Umbilical cord (tissue), 2 donors: ENCODE data around the gene CDON. TPM values are rescaled to one million over a fixed set of nuclear protein-coding genes. Genes with fewer than 3 reads are reported as not detected.
A peak's percentile ranks its signal among the peaks of the same experiment; 100 is the strongest.

ENCODE experiments used
- DNase-seq: peaks from one replicate; pipeline ENCODE4 v3.0.0-alpha.2; 2015; ENCODE audit warnings: low spot score
- total RNA-seq: library from RNA; depleted of rRNA; stranded (reverse); fragments of >200 nt; gene quantifications from one replicate; pipeline ENCODE4 v1.2.3, GENCODE V29; 2014; ENCODE audit warnings: low replicate concordance; ENCODE audit not compliant: insufficient read depth

Gene CDON
- total RNA-seq, 1 donor from 2014 or later: 50.3 TPM

- DNase-seq: peak; percentile 20
Measured at GRCh38 chr11:125957618-125958332, 104.9 kb downstream of the CDON start.

- peak; percentile 79 for DNase-seq
Measured at GRCh38 chr11:125956391-125957134, 106.1 kb downstream of the CDON start.

DNA sequence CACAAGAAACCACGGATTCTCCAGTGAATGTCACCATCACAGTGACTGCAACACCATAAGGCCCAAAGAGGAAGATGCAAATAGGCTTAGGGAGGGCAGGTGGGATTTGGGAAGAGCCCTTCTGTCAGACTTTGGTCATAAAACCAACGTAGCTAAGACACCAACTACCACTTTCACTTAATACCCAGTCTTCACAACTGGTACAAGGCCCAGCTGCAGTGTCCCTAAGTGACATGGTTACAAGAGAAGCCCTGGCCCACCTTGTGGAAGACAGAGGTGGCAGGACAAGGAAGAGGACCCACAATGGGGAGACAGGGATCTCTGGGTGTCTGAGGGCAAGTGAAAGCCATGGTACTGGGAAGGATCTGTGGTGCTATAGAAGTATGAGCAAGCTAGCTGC lies 106.8 kb downstream of the CDON start:
- DNase-seq: no peak

GRCh38 chr11:125954945-125955640 lies 107.6 kb downstream of the CDON start:
- no peak for DNase-seq

DNA sequence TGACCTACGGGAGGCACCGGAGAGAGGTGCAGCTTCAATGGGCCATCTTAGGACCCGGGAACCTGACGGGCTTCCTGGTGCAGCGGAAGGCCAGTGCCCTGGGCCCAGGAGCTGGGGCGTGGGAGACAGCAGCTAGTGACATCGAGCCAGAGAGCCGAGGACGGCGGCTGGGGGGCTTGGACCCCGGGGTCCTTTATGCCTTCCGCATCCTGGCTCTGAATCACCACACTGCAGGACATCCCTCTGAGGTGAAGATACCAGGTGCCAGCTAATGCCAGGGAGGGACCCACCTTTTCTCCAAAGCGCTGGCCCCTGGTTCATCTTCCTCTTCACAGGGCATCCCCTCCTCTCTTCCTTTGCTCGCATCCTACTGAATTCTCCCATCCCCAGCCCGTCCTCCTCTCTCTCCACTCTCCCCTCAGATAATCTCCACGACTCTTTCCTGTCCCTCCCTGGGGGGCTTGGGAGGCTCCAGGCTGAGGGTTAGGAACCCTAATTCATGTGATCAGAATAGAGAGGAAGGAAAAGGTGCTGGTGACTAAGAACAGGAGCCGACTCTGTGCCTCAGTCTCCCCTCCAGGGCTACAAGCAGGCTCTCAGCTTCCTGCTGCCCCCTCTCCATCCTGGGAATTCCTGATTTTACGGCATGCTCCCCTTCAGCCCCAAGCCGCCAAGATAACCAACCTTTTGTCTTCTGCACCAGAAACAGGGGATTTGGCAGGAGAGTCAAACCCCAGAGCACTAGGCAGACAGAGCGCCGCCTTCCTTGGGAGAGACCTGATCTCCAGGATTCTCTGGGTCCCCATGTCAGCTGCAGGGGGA lies 108.3 kb downstream of the CDON start:
- no peak for DNase-seq

- DNase-seq: no peak
Measured at GRCh38 chr11:125953401-125953935, 109.2 kb downstream of the CDON start.

DNA sequence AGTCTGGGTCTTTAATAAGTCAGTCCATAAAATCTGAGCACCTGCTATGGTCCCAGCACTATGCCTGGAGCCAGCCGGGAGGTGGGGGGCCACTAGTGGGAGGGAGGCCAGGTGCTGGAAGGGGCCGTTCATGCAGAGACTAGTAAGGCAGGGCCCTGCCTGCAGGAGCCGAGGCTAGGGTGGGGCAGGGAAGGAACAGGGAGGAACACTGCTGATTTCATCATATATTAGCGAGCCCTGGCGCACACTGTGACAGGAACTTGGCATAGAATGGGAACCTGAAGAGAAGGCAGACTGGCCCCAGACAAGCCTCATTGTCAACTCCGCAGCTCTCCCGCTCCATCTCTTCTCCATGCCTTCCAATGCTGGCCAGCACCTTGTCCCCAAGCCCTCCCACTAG lies 109.7 kb downstream of the CDON start:
- DNase-seq: peak; percentile 89

DNA sequence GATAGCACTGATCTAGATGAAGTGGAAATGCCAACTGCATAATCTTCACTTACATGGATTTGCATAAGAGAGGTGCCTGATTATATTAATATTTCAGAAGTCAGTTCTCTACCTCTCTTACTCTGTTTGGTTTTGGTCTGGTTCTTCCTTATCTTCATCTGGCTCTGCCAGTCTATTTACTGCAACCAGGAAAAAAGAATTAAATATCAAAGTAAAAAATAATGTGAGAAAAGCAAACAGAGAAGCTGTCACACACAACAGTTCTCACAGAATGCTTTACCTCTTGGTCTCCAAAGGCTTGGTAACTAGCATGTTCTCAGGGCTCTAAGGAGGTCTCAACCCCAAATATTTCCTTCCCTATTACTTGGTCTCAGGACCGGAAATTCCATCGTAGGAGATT lies 110.1 kb downstream of the CDON start:
- no peak for DNase-seq

DNA sequence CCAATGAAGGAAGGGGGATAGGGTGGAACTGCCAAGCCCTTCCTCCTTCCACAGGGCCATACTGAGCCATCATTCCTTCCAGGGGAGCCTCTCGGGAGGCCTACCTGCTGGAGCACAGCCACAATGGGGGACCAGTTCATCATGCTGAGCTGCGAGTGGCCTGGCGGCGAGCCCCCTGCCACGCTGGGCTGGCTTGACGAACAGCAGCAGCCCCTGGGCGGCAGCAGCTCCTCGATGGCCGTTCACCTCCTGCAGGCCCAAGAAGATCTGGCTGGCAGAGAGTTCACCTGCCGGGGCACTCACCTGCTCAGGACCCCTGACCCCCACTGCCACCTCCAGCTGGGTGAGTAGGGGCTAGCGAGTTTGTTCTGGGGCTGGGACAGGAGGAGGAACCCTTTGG lies 110.9 kb downstream of the CDON start:
- no peak for DNase-seq

DNA sequence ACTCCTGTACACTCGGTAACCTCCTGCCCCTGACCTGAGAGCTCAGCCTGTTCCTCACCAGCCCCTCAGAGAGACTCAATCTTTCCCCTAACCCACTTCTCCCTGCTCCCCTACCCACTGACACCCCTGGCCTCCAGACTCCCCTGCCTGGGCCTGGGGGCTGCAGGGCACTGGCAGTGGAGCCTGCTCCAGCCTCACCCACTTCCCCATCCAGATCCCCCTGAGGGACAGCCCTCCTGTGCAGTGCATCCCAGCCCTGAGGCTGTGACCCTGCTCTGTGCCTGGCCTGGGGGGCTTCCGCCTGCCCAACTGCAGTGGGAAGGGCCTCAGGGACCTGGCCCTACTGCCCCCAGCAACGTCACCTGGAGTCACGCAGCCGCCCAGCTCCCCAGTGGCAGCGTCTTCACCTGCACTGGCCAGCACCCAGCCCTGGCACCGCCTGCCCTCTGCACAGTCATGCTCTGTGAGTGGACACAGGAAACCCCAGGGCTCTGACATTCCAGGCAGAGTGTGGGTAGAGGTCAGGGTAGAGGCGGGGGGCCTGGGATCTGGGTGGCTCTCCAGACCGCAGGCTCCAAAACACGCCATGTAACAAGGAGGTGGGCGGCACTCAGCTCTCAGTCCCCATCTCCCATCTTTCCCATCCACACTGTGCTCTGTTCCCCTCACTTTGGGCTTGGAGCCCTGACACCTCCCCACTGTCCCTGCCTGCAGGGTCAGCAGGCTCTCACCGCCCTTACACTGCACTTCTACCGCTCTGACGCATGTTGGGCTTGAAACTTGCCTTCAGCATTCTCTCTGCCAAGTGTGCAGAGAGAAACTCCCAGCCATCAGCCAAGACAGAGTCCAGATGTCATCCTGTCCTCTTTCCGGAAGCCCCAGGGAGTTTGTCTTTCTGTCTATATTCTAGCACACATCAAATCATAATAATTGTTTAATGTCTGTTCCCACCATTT lies 111.7 kb downstream of the CDON start:
- DNase-seq: peak; percentile 92

DNA sequence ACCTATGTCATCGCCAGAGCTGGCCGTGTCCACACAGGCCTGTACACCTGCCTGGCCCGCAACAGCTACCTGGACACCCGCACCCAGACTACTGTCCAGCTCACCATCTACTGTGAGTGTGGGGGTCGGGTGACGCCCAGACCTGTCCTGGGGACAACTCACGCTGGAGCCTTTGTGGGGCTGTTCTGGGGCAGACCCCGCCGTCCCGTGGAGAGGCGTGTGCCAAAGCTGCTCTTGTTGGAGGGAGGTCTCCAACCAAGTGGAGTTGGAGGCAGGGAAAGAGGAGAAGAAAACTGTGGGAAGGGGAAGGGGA lies 112.5 kb downstream of the CDON start:
- DNase-seq: no peak

DNA sequence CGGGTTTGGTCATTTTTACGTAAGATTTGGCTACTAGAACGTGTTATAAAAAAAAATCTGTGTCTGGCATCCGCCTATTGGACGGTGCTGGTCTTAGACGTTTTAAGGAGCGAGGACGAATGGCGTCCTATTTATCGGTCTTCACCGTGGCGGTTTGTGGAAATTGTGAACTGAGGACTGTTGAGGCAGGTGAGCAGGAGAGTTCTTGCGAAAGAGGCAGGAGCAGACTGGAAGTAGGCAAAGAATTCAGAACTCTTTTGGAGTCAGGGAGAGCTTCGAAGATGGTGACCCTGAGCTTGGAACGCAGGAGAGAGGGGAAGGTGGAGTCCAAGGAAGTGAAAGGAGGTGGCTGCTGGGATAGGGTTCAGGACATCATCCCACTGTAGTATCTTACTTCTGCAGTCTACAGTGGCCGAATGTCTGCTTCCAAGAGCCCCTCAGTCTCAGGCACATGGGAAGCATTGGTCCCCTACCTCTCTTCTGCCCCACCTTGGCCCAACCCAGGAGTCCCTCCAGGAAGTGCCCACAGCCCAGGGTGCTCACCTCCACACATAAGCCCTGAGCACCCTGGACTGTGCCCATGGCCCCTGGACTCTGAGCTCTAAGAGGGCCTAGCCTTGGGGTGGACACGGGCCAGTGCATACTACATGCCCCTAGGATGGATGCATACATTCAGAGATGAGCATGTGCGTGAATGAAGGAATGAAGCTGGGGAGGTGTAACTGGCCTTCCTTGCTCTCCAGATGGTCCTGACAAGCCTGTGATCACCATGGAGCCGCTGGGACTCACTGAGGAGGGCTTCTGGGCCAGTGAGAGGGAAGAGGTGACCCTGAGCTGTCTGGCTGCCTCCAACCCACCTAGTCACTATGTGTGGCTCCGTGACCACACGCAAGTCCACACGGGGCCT lies 113.1 kb downstream of the CDON start:
- no peak for DNase-seq

DNA sequence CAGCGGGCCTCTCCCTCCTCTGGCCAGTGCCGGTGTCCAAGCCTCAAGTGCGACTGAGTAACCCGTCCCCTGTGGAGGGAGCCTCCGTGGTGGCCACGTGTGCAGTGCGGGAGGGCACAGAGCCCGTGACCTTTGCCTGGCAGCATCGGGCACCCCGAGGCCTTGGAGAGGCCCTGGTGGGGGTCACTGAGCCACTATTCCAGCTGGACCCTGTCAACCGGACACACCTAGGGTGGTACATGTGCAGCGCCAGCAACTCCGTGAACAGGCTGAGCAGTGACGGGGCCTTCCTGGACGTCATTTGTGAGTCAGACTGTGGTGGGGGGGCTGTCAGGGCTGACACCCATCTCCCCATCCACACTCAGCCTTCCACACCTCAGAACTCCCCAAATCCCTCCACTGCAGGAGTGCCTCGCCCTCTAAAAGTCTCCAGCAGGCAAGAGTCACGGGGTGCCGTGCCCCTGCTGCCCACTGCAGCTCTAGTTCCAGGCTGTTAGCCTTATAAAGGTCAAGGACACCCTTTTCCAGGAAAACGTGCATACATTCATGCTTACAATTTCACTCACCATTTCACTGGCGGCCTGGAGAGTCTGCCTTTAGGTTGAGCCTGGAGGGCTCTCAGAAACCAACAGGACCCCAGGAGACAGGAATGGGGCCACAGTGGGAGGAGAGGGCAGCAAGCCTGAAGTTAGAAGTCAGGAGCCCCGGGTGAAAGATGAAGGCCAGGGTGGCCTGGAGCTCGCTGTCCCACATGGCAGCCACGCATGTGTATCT lies 114.2 kb downstream of the CDON start:
- DNase-seq: no peak

DNA sequence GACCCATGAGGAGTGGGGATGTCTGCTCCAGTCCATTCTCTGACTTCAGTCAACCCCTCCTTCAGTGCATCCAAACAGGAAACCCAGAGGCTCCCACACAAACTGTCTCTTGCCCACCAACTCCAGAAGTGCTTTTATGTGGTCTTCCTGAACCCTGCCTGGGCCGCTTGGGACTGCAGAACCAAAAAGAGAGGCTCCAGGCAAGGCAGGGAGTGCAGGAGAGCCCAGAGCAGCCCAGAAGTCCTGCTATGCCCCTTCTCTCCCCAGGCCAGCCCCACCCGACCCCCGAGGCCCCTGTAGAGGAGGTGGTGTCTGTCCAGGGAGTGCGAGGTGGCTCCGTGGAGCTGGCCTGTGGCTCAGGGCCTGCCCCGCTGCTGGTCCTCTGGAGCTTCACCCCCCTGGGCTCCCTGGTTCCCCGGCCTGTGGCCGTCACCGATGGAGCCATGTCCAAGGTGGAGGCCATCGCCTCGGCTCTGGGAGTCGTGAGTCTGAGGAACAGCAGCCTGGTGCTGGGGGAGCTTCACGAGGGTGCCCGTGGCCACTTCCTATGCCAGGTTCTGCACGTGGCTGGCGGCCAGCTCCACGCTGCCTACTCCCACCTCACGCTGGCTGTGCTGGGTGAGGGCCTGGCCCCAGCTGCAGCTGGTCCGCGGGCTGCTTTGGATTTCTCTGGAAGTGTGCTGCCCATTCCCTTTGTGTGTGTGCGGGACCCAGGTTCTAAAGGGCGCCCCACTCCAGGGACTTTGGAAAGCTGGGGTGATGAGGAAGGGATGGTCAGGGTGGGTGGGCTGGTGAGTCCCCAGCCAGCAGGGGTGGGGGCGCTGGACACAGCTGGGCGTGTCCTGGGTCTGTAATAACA lies 115.0 kb downstream of the CDON start:
- DNase-seq: no peak

DNA sequence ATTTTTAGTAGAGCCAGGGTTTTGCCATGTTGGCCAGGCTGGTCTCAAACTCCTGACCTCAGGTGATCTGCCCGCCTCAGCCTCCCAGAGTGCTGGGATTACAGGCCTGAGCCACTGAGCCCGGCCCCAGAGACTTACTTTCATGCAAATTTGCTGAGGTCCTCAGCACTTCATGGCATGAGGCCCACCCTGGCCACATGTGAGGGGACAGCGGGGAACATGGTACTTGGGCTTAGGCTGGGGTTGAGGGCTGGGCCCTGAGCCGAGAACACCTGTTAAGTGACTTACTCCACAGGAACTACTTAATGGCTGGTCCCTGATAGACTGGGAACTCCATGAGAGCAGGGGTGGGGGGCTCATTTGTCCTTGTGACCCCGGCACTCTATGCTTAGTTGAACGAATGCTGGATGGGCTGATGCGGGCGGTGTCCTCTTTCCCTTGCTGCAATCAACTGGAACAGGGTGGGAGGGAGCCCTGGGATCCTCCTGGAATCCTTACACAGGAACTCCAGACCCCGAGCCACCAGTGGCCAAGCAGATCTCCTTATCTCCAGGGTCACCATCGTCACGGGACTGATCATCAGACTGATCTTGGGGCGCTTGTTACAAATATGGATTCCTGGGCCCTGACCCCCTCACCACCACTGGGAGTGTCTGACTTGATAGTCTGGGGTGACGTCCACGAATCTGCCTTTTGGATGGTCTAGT lies 115.8 kb downstream of the CDON start:
- no peak for DNase-seq

DNA sequence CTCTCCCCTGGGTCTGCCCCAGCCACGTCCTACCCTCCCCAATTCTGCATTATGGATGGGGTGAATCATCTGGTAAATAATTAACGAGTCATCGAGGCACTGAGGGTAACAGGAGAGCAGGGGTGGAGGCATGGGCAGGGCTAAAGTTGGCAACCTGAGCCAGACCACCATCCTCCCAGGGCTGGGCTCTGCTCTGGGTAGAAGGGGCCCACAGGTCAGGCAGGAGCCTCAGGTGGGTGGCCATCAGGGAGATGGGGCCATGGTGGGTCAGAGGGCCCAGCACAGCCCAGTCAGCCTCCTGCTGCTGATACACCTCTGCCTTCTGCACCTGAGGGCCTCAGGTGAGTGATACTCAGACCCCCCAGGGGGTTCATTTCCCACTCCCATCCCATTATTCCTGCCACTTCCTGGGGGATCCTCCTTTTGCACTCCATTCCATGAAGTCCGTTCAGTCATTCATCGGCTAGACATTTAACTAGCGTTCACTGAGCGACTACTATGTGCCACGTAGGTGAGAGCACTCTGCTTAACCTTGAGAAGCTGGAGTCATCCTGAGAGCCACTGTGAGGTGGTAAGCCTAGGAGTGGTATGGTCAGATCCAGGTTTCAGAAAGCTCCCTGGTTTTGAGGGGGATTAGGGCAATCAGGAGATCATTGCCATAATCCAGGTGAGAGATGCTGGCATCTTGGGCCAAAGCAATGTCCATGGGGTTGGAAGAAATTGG lies 116.7 kb downstream of the CDON start, which contains the start of gene VSIG10L2:
Gene VSIG10L2 (plus strand): TSS at position 248 of the 724 bp plus-strand sequence. CDS start 12 bp downstream, at position 260.
- DNase-seq: no peak
